ENCODE data around the gene HSD17B4. TPM values are rescaled to one million over a fixed set of nuclear protein-coding genes. Genes with fewer than 3 reads are reported as not detected.
A peak's percentile ranks its signal among the peaks of the same experiment; 100 is the strongest.

The HSD17B4 gene
- 163 and 169 TPM in 2 replicates for total RNA-seq (2022)
- Bru-seq, nascent RNA: percentile 78 among the genes with signal in this experiment
- BruChase-seq, experiment 1, labeled RNA remaining after a 6-hour chase: percentile 76 among the genes with signal in this experiment
- BruChase-seq, experiment 2, labeled RNA remaining after a 2-hour chase: percentile 83 among the genes with signal in this experiment
- long read RNA-seq, transcript HSD17B4-201 (24 exons, 2,685 nt): major isoform, 103 of 158 reads
- long read RNA-seq, partial matches to known transcripts: 7 of 158 reads
- long read RNA-seq, other reads (novel, unspliced or antisense): 36 of 158 reads

GRCh38 chr5:119452373-119453039 lies at the start of gene HSD17B4:
HSD17B4 (plus strand) TSS chr5:119452497; CDS start chr5:119452576, 79 bp downstream.
- no TSS peak for BruUV-seq (replicated peaks)
- CTCF ChIA-PET: interaction anchor here (0.6 to 2.6 kb wide), 10 partner anchors 10 to 464 kb away, joined by 3 to 13 read pairs (median 5); partner anchors contain the start of gene DTWD2

DNA sequence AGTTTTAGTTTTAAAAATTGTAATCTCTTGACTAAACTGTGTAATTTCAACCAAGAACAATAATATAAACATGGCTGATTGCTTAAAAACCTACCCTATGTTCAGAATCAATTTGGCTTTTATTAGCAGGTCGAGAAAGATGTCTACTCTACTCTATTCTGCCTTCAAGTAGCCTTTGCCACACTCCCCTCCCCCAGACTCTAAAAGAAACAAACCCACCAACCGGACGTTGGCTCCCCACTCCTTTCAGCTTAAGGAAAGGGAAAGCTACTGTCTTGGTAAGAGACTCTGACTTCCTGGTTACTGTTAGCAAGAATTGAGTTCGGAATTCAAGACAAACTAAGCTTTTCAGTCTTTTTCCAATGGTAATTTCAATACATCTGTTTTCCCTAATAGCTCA lies 49.7 kb upstream of the HSD17B4 start:
- DNase-seq (ENCODE audit: unreplicated experiment): no peak
- ChIA-PET POLR2A (interaction anchor here (1.3 to 15.1 kb wide), 2 partner anchors 9 to 37 kb away, joined by 4 to 492 read pairs; partner anchors contain the start of gene TNFAIP8), CTCF (interaction anchor here (0.6 to 5.7 kb wide), 5 partner anchors 9 to 1364 kb away, joined by 3 to 71 read pairs (median 6); no protein-coding TSS in a partner anchor)
- H3K36me3 Mint-ChIP-seq (ENCODE audit: insufficient read depth, unreplicated experiment): no peaks in the 10 kb centered on the region
- H3K4me1 Mint-ChIP-seq (ENCODE audit: insufficient read depth, unreplicated experiment): peaks cover 20% of the 10 kb centered on the region
- intact Hi-C loops (cut with micrococcal nuclease): no loop called here
- no peak overlapping the region for H3K4me3 Mint-ChIP-seq (ENCODE audit: unreplicated experiment)
- BruUV-seq (replicated peaks): no TSS peak
- no peaks in the 10 kb centered on the region for H3K27me3 Mint-ChIP-seq (ENCODE audit: insufficient read depth, unreplicated experiment)
- no peak for TF ChIP-seq CTCF (IDR thresholded peaks at IDR 0.05; ENCODE audit: unreplicated experiment)
- no peaks in the 10 kb centered on the region for H3K9me3 Mint-ChIP-seq (ENCODE audit: unreplicated experiment)
- no peak overlapping the region for H3K27ac Mint-ChIP-seq (ENCODE audit: low read depth, unreplicated experiment)

More at GRCh38 chr5:119452373-119453039, at the start of gene HSD17B4:
- DNase-seq (ENCODE audit: unreplicated experiment): peak; percentile 95
- no peak for TF ChIP-seq CTCF (IDR thresholded peaks at IDR 0.05; ENCODE audit: unreplicated experiment)
- POLR2A ChIA-PET: interaction anchor here (0.6 to 3.6 kb wide), 22 partner anchors 11 to 465 kb away, joined by 3 to 41 read pairs (median 4); partner anchors contain the start of genes DMXL1, DTWD2 and TNFAIP8
- intact Hi-C loops (cut with micrococcal nuclease): no loop called here
- Mint-ChIP-seq H3K27ac (ENCODE audit: low read depth, unreplicated experiment) (peak within 1 kb of the TSS; percentile 82), H3K4me1 (ENCODE audit: insufficient read depth, unreplicated experiment) (peaks cover 13% of the 10 kb centered on the region), H3K36me3 (ENCODE audit: insufficient read depth, unreplicated experiment) (peaks cover 10% of the 10 kb centered on the region), H3K27me3 (ENCODE audit: insufficient read depth, unreplicated experiment) (no peaks in the 10 kb centered on the region), H3K9me3 (ENCODE audit: unreplicated experiment) (peaks cover 7% of the 10 kb centered on the region), H3K4me3 (ENCODE audit: unreplicated experiment) (peak within 1 kb of the TSS; percentile 87)

DNA sequence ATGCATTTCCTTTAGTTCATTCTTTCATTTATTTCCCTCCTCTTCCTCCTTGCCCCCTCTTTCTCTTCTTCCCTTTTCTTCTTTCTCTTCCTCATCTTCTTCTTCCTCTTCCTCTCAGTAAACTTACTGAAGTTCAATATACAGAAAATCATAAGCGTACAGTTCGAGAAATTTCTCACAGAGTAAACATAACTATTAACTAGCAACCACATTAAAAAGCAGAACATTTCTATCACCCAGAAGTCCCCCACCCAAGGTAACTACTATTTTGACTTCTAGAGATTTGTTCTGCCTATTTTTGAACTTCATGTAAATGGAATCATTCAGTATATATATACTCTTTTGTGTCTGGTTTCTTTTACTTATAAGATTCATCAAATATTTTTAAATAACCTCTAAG lies 48.3 kb upstream of the HSD17B4 start:
- Mint-ChIP-seq H3K27me3 (ENCODE audit: insufficient read depth, unreplicated experiment) (no peaks in the 10 kb centered on the region), H3K9me3 (ENCODE audit: unreplicated experiment) (no peaks in the 10 kb centered on the region), H3K4me3 (ENCODE audit: unreplicated experiment) (no peak overlapping the region), H3K27ac (ENCODE audit: low read depth, unreplicated experiment) (no peak overlapping the region), H3K4me1 (ENCODE audit: insufficient read depth, unreplicated experiment) (peaks cover 11% of the 10 kb centered on the region), H3K36me3 (ENCODE audit: insufficient read depth, unreplicated experiment) (no peaks in the 10 kb centered on the region)
- ChIA-PET POLR2A (interaction anchor here (2.4 kb wide), 1 partner anchor 48 kb away, joined by 16 read pairs; the partner anchor contains the start of gene TNFAIP8), CTCF (interaction anchor here (0.6 to 2.0 kb wide), 6 partner anchors 15 to 448 kb away, joined by 3 to 6 read pairs (median 3); no protein-coding TSS in a partner anchor)
- no TSS peak for BruUV-seq (replicated peaks)
- intact Hi-C loops (cut with micrococcal nuclease): no loop called here
- DNase-seq (ENCODE audit: unreplicated experiment): no peak
- no peak for TF ChIP-seq CTCF (IDR thresholded peaks at IDR 0.05; ENCODE audit: unreplicated experiment)

- no peak overlapping the region for H3K4me3 Mint-ChIP-seq (ENCODE audit: unreplicated experiment)
These were observed 46.9 kb upstream of the HSD17B4 start for GRCh38 chr5:119405419-119405818.

More at GRCh38 chr5:119405419-119405818, 46.9 kb upstream of the HSD17B4 start:
- Mint-ChIP-seq H3K36me3 (ENCODE audit: insufficient read depth, unreplicated experiment) (no peaks in the 10 kb centered on the region), H3K27me3 (ENCODE audit: insufficient read depth, unreplicated experiment) (no peaks in the 10 kb centered on the region), H3K27ac (ENCODE audit: low read depth, unreplicated experiment) (no peak overlapping the region), H3K4me1 (ENCODE audit: insufficient read depth, unreplicated experiment) (no peaks in the 10 kb centered on the region), H3K9me3 (ENCODE audit: unreplicated experiment) (no peaks in the 10 kb centered on the region)
- DNase-seq (ENCODE audit: unreplicated experiment): no peak
- intact Hi-C loops (cut with micrococcal nuclease): no loop called here
- no TSS peak for BruUV-seq (replicated peaks)
- TF ChIP-seq CTCF (IDR thresholded peaks at IDR 0.05; ENCODE audit: unreplicated experiment): no peak
- ChIA-PET CTCF (interaction anchor here (0.6 to 2.0 kb wide), 5 partner anchors 13 to 418 kb away, joined by 3 to 10 read pairs (median 6); partner anchors contain the start of genes DTWD2 and TNFAIP8), POLR2A (interaction anchor here (1.0 to 2.4 kb wide), 2 partner anchors 46 to 49 kb away, joined by 3 to 16 read pairs; partner anchors contain the start of gene TNFAIP8)
